Osteocyte (in vitro differentiated cells): ENCODE data around the gene LMO4. TPM values are rescaled to one million over a fixed set of nuclear protein-coding genes. Genes with fewer than 3 reads are reported as not detected.

Source experiments
- DNase-seq: peaks from one replicate; pipeline ENCODE4 v3.0.0; 2021; ENCODE audit warnings: mixed read lengths; ENCODE audit not compliant: unreplicated experiment; ENCODE audit errors: extremely low spot score
- H3K27ac Mint-ChIP-seq: one replicate; pipeline ENCODE4 v1.8.0; 2021; ENCODE audit warnings: mild to moderate bottlenecking, mixed read lengths; ENCODE audit not compliant: unreplicated experiment
- H3K27me3 Mint-ChIP-seq: one replicate; pipeline ENCODE4 v1.8.0; 2021; ENCODE audit warnings: mixed read lengths; ENCODE audit not compliant: unreplicated experiment
- H3K36me3 Mint-ChIP-seq: one replicate; pipeline ENCODE4 v1.8.0; 2021; ENCODE audit warnings: mixed read lengths; ENCODE audit not compliant: unreplicated experiment
- H3K4me1 Mint-ChIP-seq: one replicate; pipeline ENCODE4 v1.8.0; 2021; ENCODE audit warnings: mixed read lengths; ENCODE audit not compliant: unreplicated experiment
- H3K4me3 Mint-ChIP-seq: one replicate; pipeline ENCODE4 v1.8.0; 2021; ENCODE audit warnings: mild to moderate bottlenecking, moderate library complexity, mixed read lengths; ENCODE audit not compliant: unreplicated experiment
- H3K9me3 Mint-ChIP-seq: one replicate; pipeline ENCODE4 v1.8.0; 2021; ENCODE audit warnings: mixed read lengths; ENCODE audit not compliant: unreplicated experiment
- CTCF ChIP-seq: fragments of 200-600 bp; sonication (generic); IDR thresholded peaks from 2 replicates; pipeline ENCODE4 v1.5.0; 2021; ENCODE audit warnings: antibody characterized with exemption, mild to moderate bottlenecking, moderate library complexity
- total RNA-seq: library from RNA; stranded (reverse); gene quantifications from 2 replicates; pipeline ENCODE4 v1.2.1, GENCODE V29; 2021

LMO4 gene
- total RNA-seq, 1 donor from 2014 or later = 37.6 TPM

DNA sequence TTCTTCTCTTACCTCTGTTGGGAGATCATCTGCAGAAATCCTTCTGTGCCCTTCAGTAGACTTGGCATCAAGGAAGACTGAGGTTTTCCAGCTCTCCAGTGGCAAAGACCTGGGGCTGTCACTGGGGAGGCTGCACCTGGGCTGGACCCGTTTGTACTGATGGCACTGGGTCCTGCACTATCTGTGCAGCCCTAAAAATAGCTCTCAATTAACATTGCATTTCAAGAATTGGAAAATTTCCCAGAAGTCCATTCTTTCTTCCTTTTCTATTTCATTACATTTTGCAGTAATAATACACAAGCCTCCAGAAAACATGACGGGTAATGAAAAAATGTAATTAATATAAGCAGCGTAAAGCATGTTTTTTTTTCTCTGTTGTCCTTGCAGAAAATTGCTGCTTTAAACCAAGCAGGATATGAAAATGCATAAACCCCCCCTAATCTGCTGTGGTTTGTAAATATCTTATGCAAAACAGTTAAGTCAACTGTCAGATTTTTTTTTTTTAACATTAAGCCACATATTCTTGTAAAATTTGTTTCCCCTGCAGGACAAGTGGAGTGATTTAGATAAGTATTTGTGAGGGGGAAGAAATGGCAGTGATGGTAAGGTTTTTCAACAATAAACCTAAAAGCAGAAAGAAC is 64.9 kb downstream of the LMO4 start:
- peaks cover 8% of the 10 kb centered on the region for H3K9me3 Mint-ChIP-seq
- no peak for TF ChIP-seq CTCF
- H3K36me3 Mint-ChIP-seq = no peaks in the 10 kb centered on the region
- H3K27me3 Mint-ChIP-seq = no peaks in the 10 kb centered on the region
- H3K4me1 Mint-ChIP-seq = peaks cover 24% of the 10 kb centered on the region
- no peak overlapping the region for H3K27ac Mint-ChIP-seq
- no peak overlapping the region for H3K4me3 Mint-ChIP-seq
- DNase-seq = no peak

DNA sequence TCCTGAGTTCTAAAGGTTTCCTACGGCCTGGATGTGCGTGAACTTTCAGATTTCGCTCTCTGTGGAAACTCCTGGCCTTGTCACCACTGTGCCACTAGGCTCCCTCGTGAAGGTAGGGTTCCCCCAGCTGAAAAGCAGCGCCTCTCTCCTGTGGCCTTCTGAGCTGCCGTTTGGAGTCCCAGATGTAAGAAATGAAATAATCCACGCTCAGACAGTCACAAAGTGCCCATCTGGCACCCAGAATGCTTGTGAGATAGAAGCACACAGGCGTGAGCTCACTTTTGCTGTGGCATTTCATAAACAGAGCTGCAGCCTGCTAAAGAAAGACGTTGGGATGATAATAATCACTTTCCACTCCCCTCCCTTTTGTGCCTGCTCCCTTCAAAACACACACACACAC is 65.8 kb downstream of the LMO4 start:
- peaks cover 24% of the 10 kb centered on the region for H3K4me1 Mint-ChIP-seq
- no peak for DNase-seq
- peaks cover 8% of the 10 kb centered on the region for H3K9me3 Mint-ChIP-seq
- H3K27ac Mint-ChIP-seq = no peak overlapping the region
- H3K36me3 Mint-ChIP-seq = no peaks in the 10 kb centered on the region
- no peaks in the 10 kb centered on the region for H3K27me3 Mint-ChIP-seq
- no peak overlapping the region for H3K4me3 Mint-ChIP-seq
- TF ChIP-seq CTCF = no peak

DNA sequence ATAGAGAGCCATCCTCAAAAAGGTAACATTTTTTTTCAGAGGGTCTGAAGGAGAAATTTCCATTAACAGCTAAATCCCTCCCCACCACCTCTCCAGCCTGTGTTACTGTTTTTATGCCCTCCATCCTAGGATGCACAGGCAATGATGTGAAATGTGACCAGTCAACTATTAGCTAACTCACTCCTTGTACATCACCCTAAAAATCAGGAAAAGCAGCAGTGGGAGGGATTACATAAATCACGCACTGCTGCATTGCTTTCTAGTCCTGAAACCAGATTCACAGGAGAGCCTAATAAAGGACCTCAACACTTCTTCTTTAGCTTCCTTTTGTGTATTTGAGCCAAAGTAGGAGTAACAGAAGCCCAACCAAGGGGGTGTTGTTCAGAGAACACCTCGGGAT is 66.3 kb downstream of the LMO4 start:
- TF ChIP-seq CTCF = no peak
- Mint-ChIP-seq H3K27me3 (no peaks in the 10 kb centered on the region), H3K36me3 (no peaks in the 10 kb centered on the region), H3K9me3 (peaks cover 4% of the 10 kb centered on the region), H3K4me1 (peaks cover 24% of the 10 kb centered on the region), H3K27ac (no peak overlapping the region), H3K4me3 (no peak overlapping the region)
- no peak for DNase-seq
